Adrenal gland (tissue), 12 donors: ENCODE measurements around the gene CLDN15. TPM values are rescaled to one million over a fixed set of nuclear protein-coding genes. Genes with fewer than 3 reads are reported as not detected.

ENCODE experiments used
- DNase-seq, 7 donors: peaks; one replicate each; pipeline ENCODE4 v3.0.0-alpha.2; 2019 to 2020
- H3K27ac ChIP-seq, 5 donors: fragments of 200-600 bp; sonication (generic) in 4 of 5; 1 replicate in 3 of 5; 2 replicates in 2 of 5; pipeline versions ENCODE4 v1.5.1 to v1.8.0; 2016 to 2020; ENCODE audit warnings: mild to moderate bottlenecking in 1 of 5
- H3K27me3 ChIP-seq: fragments of 200-600 bp; 2 replicates; pipeline ENCODE4 v1.8.0; 2021
- H3K36me3 ChIP-seq, 2 donors: fragments of 200-600 bp; replicated peaks in 1 of 2; 1 replicate in 1 of 2; 2 replicates in 1 of 2; pipeline versions ENCODE4 v1.5.1 to v1.8.0; 2018 to 2022
- H3K4me1 ChIP-seq, 2 donors: fragments of 200-600 bp; replicated peaks in 1 of 2; 1 replicate in 1 of 2; 2 replicates in 1 of 2; pipeline versions ENCODE4 v1.5.1 to v1.8.0; 2018 to 2021
- H3K4me3 ChIP-seq, 4 donors: fragments of 200-600 bp; sonication (generic) in 3 of 4; one replicate each; pipeline ENCODE4 v1.5.1; 2016 to 2018
- H3K9me3 ChIP-seq, 3 donors: fragments of 200-600 bp; sonication (generic) in 1 of 3; replicated peaks in 1 of 3; 1 replicate in 2 of 3; 2 replicates in 1 of 3; pipeline versions ENCODE4 v1.5.1 to v1.8.0; 2016 to 2021
- CTCF ChIP-seq, 6 experiments: fragments of 450-650 bp in 4 of 6; fragments of 200-600 bp in 2 of 6; sonication (generic) in 1 of 6; IDR thresholded peaks; 1 replicate in 5 of 6; 2 replicates in 1 of 6; pipeline versions ENCODE4 v1.5.1 to v1.8.0; 2016 to 2021; ENCODE audit warnings: antibody characterized with exemption in 6 of 6, mild to moderate bottlenecking in 2 of 6, moderate library complexity in 1 of 6
- POLR2A ChIP-seq, 2 donors: fragments of 450-650 bp; IDR thresholded peaks; one replicate each; pipeline ENCODE4 v1.6.1; 2017; ENCODE audit warnings: antibody characterized with exemption in 2 of 2, mild to moderate bottlenecking in 2 of 2, moderate library complexity in 1 of 2
- WGBS, 4 donors: extraction: QIAGEN DNeasy Blood & Tissue Kit in 2 of 4; methylation state at CpG; one replicate each; pipeline versions ENCODE4 v1.1.5 to v1.1.7; 2013 to 2017; 5-methylcytosine and 5-hydroxymethylcytosine counted together
- intact Hi-C, 2 donors: fragments of 100-400 bp; cut with DNase I; formaldehyde crosslinking; loops; one replicate each; pipeline versions ENCODE4 v1.14.1 to v1.15.0; 2022 to 2023
- polyA plus RNA-seq, 3 donors: library from polyadenylated mRNA; stranded (reverse); fragments of 200-250 nt in 2 of 3; fragments of 350-450 nt in 1 of 3; fragmentation: Illumina TruSeq in 1 of 3; extraction: RNeasy Lipid Tissue Mini Kit (QIAGEN cat#74804) in 1 of 3; gene quantifications; one replicate each; pipeline ENCODE4 v1.2.3, GENCODE V29; 2013 to 2014
- total RNA-seq, 9 donors: library from RNA; depleted of rRNA in 4 of 9; stranded (reverse); fragments of >200 nt in 4 of 9; fragments of 120-200 nt in 1 of 9; fragmentation: NEBNext Ultra II Directional in 1 of 9; extraction: Animal tissue kit (Norgen Biotek cat#: 25700) in 1 of 9; gene quantifications; one replicate each; pipeline versions ENCODE4 v1.1.0 to v1.2.4, GENCODE V29; 2013 to 2023
- donor health status: healthy with polysubstance abuse.
- donor health status: Bipolar disorder and iron deficiency.
- donor health status: DM: yes; HTN: yes; CAD: no.
- donor health status: DM: no; HTN: no; CAD: no.
- donor health status: DM: no; HTN: no; CAD: no.
- donor health status: DM: yes; HTN: yes; CAD: no.

Gene CLDN15
- total and polyA plus RNA-seq, 12 donors = 0.70 to 10.9 (median 4.1) TPM

- Histone ChIP-seq H3K9me3 (no peaks in the 10 kb centered on the region), H3K4me3 (no peak overlapping the region), H3K27me3 (no peaks in the 10 kb centered on the region), H3K4me1 (peaks cover 0 to 12% of the 10 kb centered on the region in 2 donors), H3K27ac (peak overlapping the region in 1 of 5 donors; percentile 29), H3K36me3 (peaks cover 0 to 10% of the 10 kb centered on the region in 2 donors)
- DNase-seq = no peak
- 64 to 76% (median 70%) methylated on average over 5 to 7 of the region's 7 CpGs for WGBS, 4 donors
- intact Hi-C loops = loop anchor here in 1 of 2 donors (5.0 kb wide), 1 partner anchor 49 kb away; the partner anchor contains the start of gene NAT16
- TF ChIP-seq CTCF (IDR thresholded peaks at IDR 0.05) = no peak
- TF ChIP-seq POLR2A (IDR thresholded peaks at IDR 0.05) = no peak
Measured at GRCh38 chr7:101231644-101232043, 6.0 kb downstream of the CLDN15 start.

- 69 to 76% (median 70%) methylated on average over 9 of the region's 9 CpGs for whole genome bisulfite sequencing, 4 donors
- H3K4me3 ChIP-seq = no peak overlapping the region
- H3K36me3 ChIP-seq = peaks cover 0 to 44% of the 10 kb centered on the region in 2 donors
- DNase-seq = peak in 1 of 7 donors; percentile 13
- TF ChIP-seq CTCF (IDR thresholded peaks at IDR 0.05) (no peak), POLR2A (IDR thresholded peaks at IDR 0.05) (no peak)
- H3K27ac ChIP-seq = peak overlapping the region in 1 of 5 donors; percentile 49
- no peaks in the 10 kb centered on the region for H3K9me3 ChIP-seq
- peaks cover 0 to 3% of the 10 kb centered on the region in 2 donors for H3K4me1 ChIP-seq
- no peaks in the 10 kb centered on the region for H3K27me3 ChIP-seq
- intact Hi-C loops = no loop called here
Measured at GRCh38 chr7:101226721-101227120, 10.9 kb downstream of the CLDN15 start.

GRCh38 chr7:101225650-101226049 is 12.0 kb downstream of the CLDN15 start:
- H3K27ac ChIP-seq = no peak overlapping the region
- H3K27me3 ChIP-seq = no peaks in the 10 kb centered on the region
- H3K4me1 ChIP-seq = peaks cover 0 to 1% of the 10 kb centered on the region in 2 donors
- no peak for DNase-seq
- intact Hi-C loops = no loop called here
- TF ChIP-seq POLR2A (IDR thresholded peaks at IDR 0.05) (no peak), CTCF (IDR thresholded peaks at IDR 0.05) (no peak)
- no peak overlapping the region for H3K4me3 ChIP-seq
- no peaks in the 10 kb centered on the region for H3K9me3 ChIP-seq
- WGBS, 4 donors = 94 to 98% (median 98%) methylated on average over 6 of the region's 6 CpGs
- peaks cover 0 to 44% of the 10 kb centered on the region in 2 donors for H3K36me3 ChIP-seq

GRCh38 chr7:101223528-101223927 is 14.1 kb downstream of the CLDN15 start:
- no peaks in the 10 kb centered on the region for H3K9me3 ChIP-seq
- H3K4me3 ChIP-seq = no peak overlapping the region
- H3K4me1 ChIP-seq = peaks cover 0 to 22% of the 10 kb centered on the region in 2 donors
- WGBS, 4 donors = 95 to 96% (median 96%) methylated on average over 9 to 15 of the region's 15 CpGs
- TF ChIP-seq POLR2A (IDR thresholded peaks at IDR 0.05) (no peak), CTCF (IDR thresholded peaks at IDR 0.05) (no peak)
- no peak overlapping the region for H3K27ac ChIP-seq
- intact Hi-C loops = no loop called here
- H3K36me3 ChIP-seq = peaks cover 0 to 43% of the 10 kb centered on the region in 2 donors
- no peak for DNase-seq
- H3K27me3 ChIP-seq = no peaks in the 10 kb centered on the region
